DOHH2 (cell line): ENCODE measurements around the gene SLC12A4.

Experiments
- H3F3A ChIP-seq: fragments of 200-600 bp; sonication (generic), shearing (Covaris generic); 2 replicates; pipeline ENCODE4 v1.6.0; 2016; ENCODE audit warnings: antibody characterized with exemption, mild to moderate bottlenecking; ENCODE audit not compliant: control insufficient read depth, insufficient read depth
- H3K27ac ChIP-seq: fragments of 200-600 bp; sonication (generic); 2 replicates; pipeline ENCODE4 v1.5.1; 2014; ENCODE audit warnings: low read depth, mild to moderate bottlenecking, low read length, moderate library complexity
- H3K27me3 ChIP-seq: fragments of 200-600 bp; sonication (generic); 2 replicates; pipeline ENCODE4 v1.6.1; 2014; ENCODE audit warnings: mild to moderate bottlenecking, low read length, mixed read lengths; ENCODE audit not compliant: control insufficient read depth
- H3K36me3 ChIP-seq: fragments of 200-600 bp; sonication (generic); 2 replicates; pipeline ENCODE4 v1.6.1; 2014; ENCODE audit warnings: mild to moderate bottlenecking, low read length, moderate library complexity, mixed read lengths; ENCODE audit not compliant: control insufficient read depth
- H3K4me1 ChIP-seq: fragments of 200-600 bp; sonication (generic); 2 replicates; pipeline ENCODE4 v1.6.1; 2014; ENCODE audit warnings: mild to moderate bottlenecking, low read length, mixed read lengths; ENCODE audit not compliant: control insufficient read depth
- H3K4me2 ChIP-seq: fragments of 200-600 bp; sonication (generic); 2 replicates; pipeline ENCODE4 v1.6.0; 2014; ENCODE audit warnings: mild to moderate bottlenecking, low read length, moderate library complexity
- H3K4me3 ChIP-seq: fragments of 200-600 bp; sonication (generic); 2 replicates; pipeline ENCODE4 v1.5.1; 2014; ENCODE audit warnings: mild to moderate bottlenecking, low read length, mixed read lengths
- H3K79me2 ChIP-seq: fragments of 200-600 bp; sonication (generic); 2 replicates; pipeline ENCODE4 v1.6.1; 2014; ENCODE audit warnings: mild to moderate bottlenecking, low read length, mixed read lengths; ENCODE audit not compliant: control insufficient read depth
- H3K9me2 ChIP-seq: fragments of 200-600 bp; sonication (generic); replicated peaks from 2 replicates; pipeline ENCODE4 v1.6.1; 2014; ENCODE audit warnings: mild to moderate bottlenecking, low read length, mixed read lengths; ENCODE audit not compliant: control insufficient read depth
- H3K9me3 ChIP-seq: fragments of 200-600 bp; sonication (generic); 2 replicates; pipeline ENCODE4 v1.6.1; 2014; ENCODE audit warnings: antibody characterized with exemption, low read length, mixed read lengths; ENCODE audit not compliant: control insufficient read depth, insufficient read depth
- H4K20me1 ChIP-seq: fragments of 200-600 bp; sonication (generic); 2 replicates; pipeline ENCODE4 v1.6.0; 2014; ENCODE audit warnings: low read depth, mild to moderate bottlenecking, antibody characterized with exemption, low read length, moderate library complexity; ENCODE audit not compliant: control insufficient read depth, insufficient read depth
- CTCF ChIP-seq: fragments of 200-600 bp; sonication (generic); IDR thresholded peaks from one replicate; pipeline ENCODE4 v1.5.1; 2014; ENCODE audit warnings: antibody characterized with exemption, mild to moderate bottlenecking, low read depth, low read length; ENCODE audit not compliant: poor library complexity, severe bottlenecking
- EZH2phosphoT487 ChIP-seq: fragments of 200-600 bp; sonication (generic); IDR thresholded peaks from 2 replicates; pipeline ENCODE4 v1.6.1; 2017; ENCODE audit warnings: borderline replicate concordance, mild to moderate bottlenecking, antibody characterized with exemption, low read length, moderate library complexity, mixed read lengths

The SLC12A4 gene

GRCh38 chr16:67962135-67962534 lies 6.3 kb downstream of the SLC12A4 start:
- 0 out of 2 replicates have a peak, but pooled peaks cover 6% of the 10 kb centered on the region for H3K79me2 ChIP-seq
- H3K9me2 ChIP-seq: no peaks in the 10 kb centered on the region
- peaks cover 9% of the 10 kb centered on the region for H3K4me1 ChIP-seq
- H3K27me3 ChIP-seq: no peaks in the 10 kb centered on the region
- no peak overlapping the region for H3K4me2 ChIP-seq
- no peak for TF ChIP-seq EZH2phosphoT487
- no peak for TF ChIP-seq CTCF
- no peaks in the 10 kb centered on the region for H3K9me3 ChIP-seq
- peaks cover 7% of the 10 kb centered on the region; the same call in 1 of the 2 replicates for H3F3A ChIP-seq
- 0 out of 2 replicates have a peak, but pooled peaks cover 3% of the 10 kb centered on the region for H4K20me1 ChIP-seq
- H3K4me3 ChIP-seq: no peak overlapping the region
- no peak overlapping the region for H3K27ac ChIP-seq
- no peaks in the 10 kb centered on the region; the same call in 1 of the 2 replicates for H3K36me3 ChIP-seq

- H3F3A ChIP-seq: peaks cover 7% of the 10 kb centered on the region; the same call in 1 of the 2 replicates
- H3K27me3 ChIP-seq: no peaks in the 10 kb centered on the region
- no peak overlapping the region for H3K4me3 ChIP-seq
- no peak for TF ChIP-seq CTCF
- no peak for TF ChIP-seq EZH2phosphoT487
- 0 out of 2 replicates have a peak, but pooled peaks cover 3% of the 10 kb centered on the region for H4K20me1 ChIP-seq
- H3K9me3 ChIP-seq: no peaks in the 10 kb centered on the region
- H3K4me1 ChIP-seq: peaks cover 3% of the 10 kb centered on the region
- H3K36me3 ChIP-seq: no peaks in the 10 kb centered on the region; the same call in 1 of the 2 replicates
- no peak overlapping the region for H3K4me2 ChIP-seq
- H3K79me2 ChIP-seq: 0 out of 2 replicates have a peak, but pooled peaks cover under 1% of the 10 kb centered on the region
- H3K9me2 ChIP-seq: no peaks in the 10 kb centered on the region
- H3K27ac ChIP-seq: no peak overlapping the region
Observed at GRCh38 chr16:67961551-67961957, 6.9 kb downstream of the SLC12A4 start.

GRCh38 chr16:67959536-67960329 lies 8.7 kb downstream of the SLC12A4 start:
- H3K4me2 ChIP-seq: no peak overlapping the region

More at GRCh38 chr16:67959536-67960329, 8.7 kb downstream of the SLC12A4 start:
- Histone ChIP-seq H3K9me3 (no peaks in the 10 kb centered on the region), H3K4me1 (no peaks in the 10 kb centered on the region), H3K27ac (no peak overlapping the region), H3K79me2 (no peaks in the 10 kb centered on the region), H3K36me3 (no peaks in the 10 kb centered on the region; the same call in 1 of the 2 replicates), H3F3A (no peaks in the 10 kb centered on the region), H3K9me2 (no peaks in the 10 kb centered on the region), H3K4me3 (no peak overlapping the region), H3K27me3 (no peaks in the 10 kb centered on the region), H4K20me1 (no peaks in the 10 kb centered on the region)
- TF ChIP-seq CTCF (no peak), EZH2phosphoT487 (no peak)
